Fibroblast of pulmonary artery (primary cell): Measurements from ENCODE around the gene GPATCH1.

Experiments
- DNase-seq: peaks from one replicate; pipeline ENCODE4 v3.0.0-alpha.2; 2010; ENCODE audit warnings: low read depth
- H3K4me3 ChIP-seq: replicated peaks from 2 replicates; pipeline ENCODE4 v1.5.1; 2011; ENCODE audit warnings: low read depth, mild to moderate bottlenecking, control low read depth, low read length, moderate library complexity
- TF ChIP-seq, protein P1 (sequence below): IDR thresholded peaks from 2 replicates; pipeline ENCODE4 v1.5.1; 2011; ENCODE audit warnings: mild to moderate bottlenecking, control low read depth, low read length, inconsistent platforms; ENCODE audit errors: missing control alignments

GPATCH1 gene

DNA sequence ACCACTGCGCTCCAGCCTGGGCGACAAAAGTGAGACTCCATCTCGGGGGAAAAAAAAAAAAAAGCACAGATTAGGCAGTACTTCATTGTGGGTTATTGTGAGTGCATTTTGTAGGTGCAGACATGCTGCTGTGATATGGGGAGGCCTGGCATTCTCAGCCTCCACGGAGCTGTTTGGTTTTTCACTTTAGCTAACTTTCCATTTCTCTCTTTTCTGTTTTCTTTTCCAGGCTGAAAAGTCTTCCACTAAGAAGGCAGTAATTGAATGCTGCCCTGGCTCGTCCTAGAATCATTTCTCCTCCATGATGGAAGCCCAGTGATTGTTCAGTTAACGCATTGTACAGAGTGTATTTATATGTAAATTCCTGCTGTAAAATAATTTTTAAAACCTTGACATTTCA, 48.9 kb downstream of the GPATCH1 start:
- TF ChIP-seq, protein P1, sequence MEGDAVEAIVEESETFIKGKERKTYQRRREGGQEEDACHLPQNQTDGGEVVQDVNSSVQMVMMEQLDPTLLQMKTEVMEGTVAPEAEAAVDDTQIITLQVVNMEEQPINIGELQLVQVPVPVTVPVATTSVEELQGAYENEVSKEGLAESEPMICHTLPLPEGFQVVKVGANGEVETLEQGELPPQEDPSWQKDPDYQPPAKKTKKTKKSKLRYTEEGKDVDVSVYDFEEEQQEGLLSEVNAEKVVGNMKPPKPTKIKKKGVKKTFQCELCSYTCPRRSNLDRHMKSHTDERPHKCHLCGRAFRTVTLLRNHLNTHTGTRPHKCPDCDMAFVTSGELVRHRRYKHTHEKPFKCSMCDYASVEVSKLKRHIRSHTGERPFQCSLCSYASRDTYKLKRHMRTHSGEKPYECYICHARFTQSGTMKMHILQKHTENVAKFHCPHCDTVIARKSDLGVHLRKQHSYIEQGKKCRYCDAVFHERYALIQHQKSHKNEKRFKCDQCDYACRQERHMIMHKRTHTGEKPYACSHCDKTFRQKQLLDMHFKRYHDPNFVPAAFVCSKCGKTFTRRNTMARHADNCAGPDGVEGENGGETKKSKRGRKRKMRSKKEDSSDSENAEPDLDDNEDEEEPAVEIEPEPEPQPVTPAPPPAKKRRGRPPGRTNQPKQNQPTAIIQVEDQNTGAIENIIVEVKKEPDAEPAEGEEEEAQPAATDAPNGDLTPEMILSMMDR: no peak
- no peak for DNase-seq
- no peak overlapping the region for H3K4me3 ChIP-seq

DNA sequence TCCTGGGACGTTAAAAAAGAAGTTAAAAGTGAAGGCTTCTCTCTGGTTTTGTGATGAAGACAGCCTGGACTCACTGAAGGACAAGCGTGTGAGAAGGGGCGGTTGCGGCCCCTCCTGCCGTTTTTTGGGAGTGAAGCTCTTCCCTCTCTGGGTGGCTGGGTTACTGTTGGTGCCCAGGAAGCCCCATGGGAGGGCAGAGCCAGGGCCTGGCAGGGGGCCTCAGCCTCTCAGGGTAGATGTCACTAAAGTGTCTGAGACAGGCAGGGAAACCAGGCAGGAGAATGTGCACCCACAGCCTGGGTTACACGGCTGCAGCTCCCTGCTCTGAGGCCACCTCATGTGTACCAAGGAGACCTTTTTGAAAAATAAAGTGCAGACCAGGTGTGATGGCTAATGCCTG, 49.5 kb downstream of the GPATCH1 start:
- TF ChIP-seq, protein P1: no peak
- DNase-seq: no peak
- H3K4me3 ChIP-seq: no peak overlapping the region

DNA sequence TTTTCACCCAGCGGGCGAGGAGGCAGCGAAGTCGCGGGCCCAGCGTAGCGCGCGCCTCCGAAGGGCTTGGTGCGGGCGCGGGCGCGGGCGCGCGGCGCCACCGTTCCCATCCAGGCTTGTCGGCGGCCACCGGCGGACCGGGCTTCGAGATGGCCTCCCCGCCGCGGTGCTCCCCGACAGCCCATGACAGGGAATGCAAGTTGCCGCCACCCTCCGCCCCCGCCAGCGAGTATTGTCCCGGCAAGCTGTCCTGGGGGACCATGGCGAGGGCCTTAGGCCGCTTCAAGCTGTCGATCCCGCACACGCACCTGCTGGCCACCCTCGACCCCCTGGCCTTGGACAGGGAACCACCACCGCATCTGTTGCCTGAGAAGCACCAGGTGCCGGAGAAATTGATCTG, 51.0 kb downstream of the GPATCH1 start, which contains the start of gene WDR88:
Gene WDR88, plus strand, starts transcription at position 94 of the 400 bp plus-strand sequence. Its CDS starts 56 bp downstream, at position 150.
- TF ChIP-seq, protein P1: no peak

DNA sequence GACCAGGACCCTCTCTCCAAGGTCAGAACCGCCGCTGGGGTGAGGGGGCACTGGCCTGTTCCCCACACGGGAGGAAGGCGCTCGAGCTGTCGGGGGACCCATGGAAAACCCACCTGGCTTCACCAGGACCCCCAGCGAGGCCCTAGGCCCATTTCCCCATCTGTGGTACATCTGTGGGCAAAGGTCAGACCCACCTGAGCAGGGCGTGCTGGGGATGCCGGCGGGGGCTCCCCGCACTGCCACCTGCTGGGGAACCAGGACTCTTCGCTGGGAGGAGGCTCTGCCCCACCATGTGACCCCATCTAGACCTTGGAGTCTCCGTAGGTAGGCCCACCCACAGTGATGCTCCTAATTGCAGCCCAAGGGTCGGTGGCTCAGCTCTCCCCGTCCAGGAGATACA, 51.4 kb downstream of the GPATCH1 start:
- no peak overlapping the region for H3K4me3 ChIP-seq
- DNase-seq: no peak
- TF ChIP-seq, protein P1: peak; percentile 31

More for the DNA sequence above, 51.0 kb downstream of the GPATCH1 start, which contains the start of gene WDR88:
- no peak for DNase-seq
- no peak within 1 kb of the TSS for H3K4me3 ChIP-seq

DNA sequence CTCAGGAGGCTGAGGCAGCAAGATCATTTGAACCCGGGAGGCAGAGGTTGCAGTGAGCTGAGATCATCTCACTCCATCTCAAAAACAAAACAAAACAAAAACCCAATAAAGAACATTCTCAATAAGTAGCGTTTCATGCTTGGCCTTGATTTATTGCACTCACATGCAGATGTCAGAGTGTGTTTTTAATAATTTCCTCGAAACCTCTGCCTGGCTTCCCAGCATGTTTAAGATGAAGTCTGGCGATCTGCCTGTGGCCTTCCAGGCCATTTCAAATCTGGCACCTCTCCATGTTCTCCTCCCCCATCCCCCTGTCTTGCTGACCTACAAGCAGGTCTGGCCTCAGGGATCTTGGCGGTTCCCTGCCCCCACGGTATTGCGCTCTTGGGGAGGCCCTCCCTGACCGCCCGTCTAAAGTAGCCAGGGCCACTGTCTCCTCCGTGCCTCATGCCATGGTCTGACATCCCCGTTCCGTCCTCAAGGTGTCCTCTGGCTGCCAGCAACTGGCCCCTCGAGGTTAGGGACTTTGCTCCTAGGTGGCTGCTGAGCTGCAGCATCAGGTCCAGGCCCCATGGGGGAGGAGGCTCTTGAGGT, 52.6 kb downstream of the GPATCH1 start:
- no peak overlapping the region for H3K4me3 ChIP-seq
- TF ChIP-seq, protein P1: no peak
- peak; percentile 10 for DNase-seq

DNA sequence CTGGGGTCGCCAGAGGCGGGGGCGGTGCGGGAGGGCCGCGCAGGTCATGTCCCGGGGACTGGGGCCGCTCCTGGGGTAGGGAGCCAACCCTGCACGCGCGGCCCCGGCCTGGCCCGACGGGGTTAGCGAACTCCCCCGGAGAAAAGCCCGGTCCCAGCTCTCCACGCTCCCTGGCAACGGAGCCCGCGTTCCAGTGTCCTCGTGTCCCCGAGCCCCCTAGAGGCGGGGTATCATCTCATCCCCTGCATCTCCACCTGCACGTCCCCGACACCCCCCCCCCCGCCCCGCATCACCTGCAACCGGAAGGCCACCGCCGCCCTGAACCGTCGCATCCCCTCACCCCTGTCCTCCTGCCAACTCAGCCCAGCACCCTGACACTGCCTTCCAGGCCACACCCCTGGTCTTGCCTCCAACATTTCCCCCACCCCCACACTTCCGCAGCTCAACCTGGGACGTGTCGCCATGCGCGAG, 53.6 kb downstream of the GPATCH1 start:
- DNase-seq: no peak
- TF ChIP-seq, protein P1: no peak
- no peak overlapping the region for H3K4me3 ChIP-seq

DNA sequence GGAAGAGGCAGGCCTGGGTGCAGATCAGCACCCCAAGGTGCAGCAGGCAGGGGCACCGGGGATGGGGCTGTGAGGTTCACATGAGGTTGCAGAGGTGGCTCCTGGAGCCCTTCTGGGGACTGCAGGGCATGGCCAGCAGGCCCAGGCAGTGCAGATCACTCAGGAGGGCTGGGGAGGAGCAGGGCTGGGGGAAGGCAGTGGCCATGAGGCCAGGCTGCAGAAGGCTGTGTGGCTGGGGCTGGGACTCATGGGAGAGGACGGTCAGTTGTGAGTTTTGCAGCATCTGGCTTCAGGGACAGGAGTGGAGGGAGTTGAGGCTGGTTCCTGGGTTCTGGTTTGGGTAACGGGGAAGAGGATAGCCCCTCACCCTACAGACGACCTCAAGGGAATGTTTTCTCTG, 58.2 kb downstream of the GPATCH1 start:
- no peak overlapping the region for H3K4me3 ChIP-seq
- TF ChIP-seq, protein P1: no peak
- no peak for DNase-seq
